Esophagus muscularis mucosa (tissue), 3 donors: Measurements from ENCODE around the gene RAB3B.

Source experiments
- EP300 ChIP-seq: sonication (generic); formaldehyde crosslinking; IDR thresholded peaks from one replicate; pipeline ENCODE4 v1.6.1; 2017; ENCODE audit warnings: antibody characterized with exemption
- TF ChIP-seq, protein P1 (sequence below), 3 experiments: fragments of 200-600 bp in 2 of 3; fragments of 450-650 bp in 1 of 3; sonication (generic) in 2 of 3; IDR thresholded peaks; one replicate each; pipeline ENCODE4 v1.5.1; 2017 to 2019; ENCODE audit warnings: antibody characterized with exemption in 3 of 3, mild to moderate bottlenecking in 2 of 3, moderate library complexity in 1 of 3

GRCh38 chr1:51945591-51945990, 44.9 kb downstream of the RAB3B start:
- TF ChIP-seq, protein P1, sequence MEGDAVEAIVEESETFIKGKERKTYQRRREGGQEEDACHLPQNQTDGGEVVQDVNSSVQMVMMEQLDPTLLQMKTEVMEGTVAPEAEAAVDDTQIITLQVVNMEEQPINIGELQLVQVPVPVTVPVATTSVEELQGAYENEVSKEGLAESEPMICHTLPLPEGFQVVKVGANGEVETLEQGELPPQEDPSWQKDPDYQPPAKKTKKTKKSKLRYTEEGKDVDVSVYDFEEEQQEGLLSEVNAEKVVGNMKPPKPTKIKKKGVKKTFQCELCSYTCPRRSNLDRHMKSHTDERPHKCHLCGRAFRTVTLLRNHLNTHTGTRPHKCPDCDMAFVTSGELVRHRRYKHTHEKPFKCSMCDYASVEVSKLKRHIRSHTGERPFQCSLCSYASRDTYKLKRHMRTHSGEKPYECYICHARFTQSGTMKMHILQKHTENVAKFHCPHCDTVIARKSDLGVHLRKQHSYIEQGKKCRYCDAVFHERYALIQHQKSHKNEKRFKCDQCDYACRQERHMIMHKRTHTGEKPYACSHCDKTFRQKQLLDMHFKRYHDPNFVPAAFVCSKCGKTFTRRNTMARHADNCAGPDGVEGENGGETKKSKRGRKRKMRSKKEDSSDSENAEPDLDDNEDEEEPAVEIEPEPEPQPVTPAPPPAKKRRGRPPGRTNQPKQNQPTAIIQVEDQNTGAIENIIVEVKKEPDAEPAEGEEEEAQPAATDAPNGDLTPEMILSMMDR (IDR thresholded peaks at IDR 0.05) = no peak
- no peak for TF ChIP-seq EP300
